ENCODE data around the gene TRIM40. TPM values are rescaled to one million over a fixed set of nuclear protein-coding genes. Genes with fewer than 3 reads are reported as not detected.

TRIM40 gene
- polyA plus RNA-seq, 2 of the 4 experiments (the other 2 are of a cell fraction): 0.05 TPM

DNA sequence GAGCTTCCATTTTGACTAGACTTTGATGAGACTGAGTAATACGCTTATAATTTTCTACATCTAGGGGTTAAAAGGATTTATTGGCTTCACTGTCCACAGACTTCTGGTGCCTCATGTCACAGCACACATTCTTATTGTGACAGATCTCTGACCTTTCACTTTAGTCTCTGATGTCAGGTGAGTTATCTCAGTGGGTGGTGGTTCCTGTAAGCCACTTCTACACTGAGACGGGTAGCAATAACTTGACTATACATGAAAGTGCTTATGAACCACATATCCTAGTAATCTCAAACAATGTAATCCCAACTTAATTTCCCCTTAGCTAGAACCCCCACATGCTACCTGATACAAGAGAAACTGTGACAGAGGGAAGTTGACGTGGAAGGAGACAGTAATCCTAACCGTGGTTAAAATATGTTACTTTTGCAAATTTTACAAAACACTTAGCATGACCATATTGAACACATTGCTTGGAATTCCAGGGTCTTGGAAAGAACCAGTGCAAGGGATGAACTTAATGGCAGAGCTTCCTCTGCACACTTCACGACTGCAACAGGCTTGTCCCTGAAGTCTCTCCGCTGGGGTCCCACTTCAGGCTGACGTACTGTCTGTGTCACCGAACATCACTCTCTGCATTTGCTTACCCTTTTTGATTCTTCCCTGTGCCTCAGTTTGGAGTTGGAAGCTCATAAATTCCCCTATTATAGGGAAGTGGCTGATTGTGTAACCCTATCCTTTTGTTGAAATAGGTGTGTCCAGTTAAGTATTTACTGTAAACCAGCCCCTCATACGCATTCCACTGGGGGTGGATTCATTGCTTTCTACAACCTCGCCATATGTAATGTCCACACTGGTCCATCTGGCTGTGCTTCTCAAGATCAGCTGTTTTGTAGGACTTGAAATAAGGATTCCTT, 6.4 kb upstream of the TRIM40 start:
- WGBS (ENCODE audit: missing lambda C conversion rate): 71% methylated on average over 10 of the region's 10 CpGs
- FAIRE-seq: no peak
- Histone ChIP-seq H3K9me3 (no peaks in the 10 kb centered on the region), H3K27ac (no peak overlapping the region), H3K4me1 (peaks cover 20% of the 10 kb centered on the region), H3K4me2 (peak overlapping the region; percentile 82), H3K4me3 (no peak overlapping the region)
- no peak for ATAC-seq
- TF ChIP-seq RARB (CRISPR knock-in tag; IDR thresholded peaks at IDR 0.05) (no peak), SREBF2 (IDR thresholded peaks at IDR 0.05) (no peak), GATA3 (IDR thresholded peaks at IDR 0.05; ENCODE audit: borderline replicate concordance) (no peak), SMC3 (IDR thresholded peaks at IDR 0.05) (no peak), CBX8 (IDR thresholded peaks at IDR 0.05) (no peak)
- TF ChIP-seq, protein P1, sequence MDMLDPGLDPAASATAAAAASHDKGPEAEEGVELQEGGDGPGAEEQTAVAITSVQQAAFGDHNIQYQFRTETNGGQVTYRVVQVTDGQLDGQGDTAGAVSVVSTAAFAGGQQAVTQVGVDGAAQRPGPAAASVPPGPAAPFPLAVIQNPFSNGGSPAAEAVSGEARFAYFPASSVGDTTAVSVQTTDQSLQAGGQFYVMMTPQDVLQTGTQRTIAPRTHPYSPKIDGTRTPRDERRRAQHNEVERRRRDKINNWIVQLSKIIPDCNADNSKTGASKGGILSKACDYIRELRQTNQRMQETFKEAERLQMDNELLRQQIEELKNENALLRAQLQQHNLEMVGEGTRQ (IDR thresholded peaks at IDR 0.05): no peak
- TF ChIP-seq, protein P2, sequence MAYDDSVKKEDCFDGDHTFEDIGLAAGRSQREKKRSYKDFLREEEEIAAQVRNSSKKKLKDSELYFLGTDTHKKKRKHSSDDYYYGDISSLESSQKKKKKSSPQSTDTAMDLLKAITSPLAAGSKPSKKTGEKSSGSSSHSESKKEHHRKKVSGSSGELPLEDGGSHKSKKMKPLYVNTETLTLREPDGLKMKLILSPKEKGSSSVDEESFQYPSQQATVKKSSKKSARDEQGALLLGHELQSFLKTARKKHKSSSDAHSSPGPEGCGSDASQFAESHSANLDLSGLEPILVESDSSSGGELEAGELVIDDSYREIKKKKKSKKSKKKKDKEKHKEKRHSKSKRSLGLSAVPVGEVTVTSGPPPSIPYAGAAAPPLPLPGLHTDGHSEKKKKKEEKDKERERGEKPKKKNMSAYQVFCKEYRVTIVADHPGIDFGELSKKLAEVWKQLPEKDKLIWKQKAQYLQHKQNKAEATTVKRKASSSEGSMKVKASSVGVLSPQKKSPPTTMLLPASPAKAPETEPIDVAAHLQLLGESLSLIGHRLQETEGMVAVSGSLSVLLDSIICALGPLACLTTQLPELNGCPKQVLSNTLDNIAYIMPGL (CRISPR knock-in tag; IDR thresholded peaks at IDR 0.05; ENCODE audit: borderline replicate concordance): no peak
- peak in 1 of 2 experiments; percentile 13 for DNase-seq (ENCODE audit: low read depth in 1 of 2, low spot score in 1 of 2)
- ChIA-PET POLR2A (no interaction called here), CTCF (interaction anchor here (1.5 to 17.3 kb wide), 8 partner anchors 10 to 281 kb away, joined by 3 to 353 read pairs (median 13); partner anchors contain the start of gene TRIM31)

DNA sequence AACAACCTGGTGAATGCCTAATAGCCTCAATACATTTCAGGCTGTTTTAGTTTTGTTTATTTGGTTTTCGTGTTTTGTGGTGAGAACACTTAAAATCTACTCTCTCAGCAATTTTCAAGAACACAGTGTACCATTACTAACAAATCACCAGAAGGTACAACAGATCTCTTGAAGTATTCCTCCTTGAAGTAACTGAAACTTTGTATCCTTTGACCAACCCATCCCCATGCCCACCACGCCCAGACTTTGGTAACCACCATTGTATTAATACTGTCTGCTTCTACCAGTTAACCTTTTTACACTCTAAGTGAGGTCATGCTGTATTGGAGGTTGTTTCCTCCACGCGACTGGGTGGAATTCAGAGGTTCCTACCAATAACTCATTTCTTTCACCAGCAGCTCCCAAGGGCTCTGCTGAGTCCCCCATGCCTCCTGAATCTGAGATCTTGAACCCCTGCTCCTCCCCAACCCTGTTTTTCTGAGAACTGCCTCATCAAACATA, 5.7 kb upstream of the TRIM40 start:
- Histone ChIP-seq H3K4me2 (peak overlapping the region; percentile 82), H3K4me1 (peaks cover 20% of the 10 kb centered on the region), H3K27ac (peak overlapping the region in 1 of 2 experiments; percentile 70; a peak in 3 of 6 replicates), H3K9me3 (no peaks in the 10 kb centered on the region), H3K4me3 (no peak overlapping the region)
- POLR2A ChIA-PET: interaction anchor here (1.2 kb wide), 1 partner anchor 27 kb away, joined by 5 read pairs; no protein-coding TSS in a partner anchor
- DNase-seq (ENCODE audit: low read depth in 1 of 2, low spot score in 1 of 2) (no peak), FAIRE-seq (no peak), ATAC-seq (no peak)
- TF ChIP-seq, protein P3, sequence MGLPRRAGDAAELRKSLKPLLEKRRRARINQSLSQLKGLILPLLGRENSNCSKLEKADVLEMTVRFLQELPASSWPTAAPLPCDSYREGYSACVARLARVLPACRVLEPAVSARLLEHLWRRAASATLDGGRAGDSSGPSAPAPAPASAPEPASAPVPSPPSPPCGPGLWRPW (IDR thresholded peaks at IDR 0.05): no peak
- TF ChIP-seq MAFK (IDR thresholded peaks at IDR 0.05; ENCODE audit: partially characterized antibody): peak; percentile 27
- CTCF ChIA-PET: interaction anchor here (0.7 to 17.3 kb wide), 26 partner anchors 8 to 480 kb away, joined by 3 to 353 read pairs (median 4); partner anchors contain the start of genes POLR1H, PPP1R11 and TRIM31
- 77% methylated on average over 4 of the region's 4 CpGs for WGBS (ENCODE audit: missing lambda C conversion rate)

DNA sequence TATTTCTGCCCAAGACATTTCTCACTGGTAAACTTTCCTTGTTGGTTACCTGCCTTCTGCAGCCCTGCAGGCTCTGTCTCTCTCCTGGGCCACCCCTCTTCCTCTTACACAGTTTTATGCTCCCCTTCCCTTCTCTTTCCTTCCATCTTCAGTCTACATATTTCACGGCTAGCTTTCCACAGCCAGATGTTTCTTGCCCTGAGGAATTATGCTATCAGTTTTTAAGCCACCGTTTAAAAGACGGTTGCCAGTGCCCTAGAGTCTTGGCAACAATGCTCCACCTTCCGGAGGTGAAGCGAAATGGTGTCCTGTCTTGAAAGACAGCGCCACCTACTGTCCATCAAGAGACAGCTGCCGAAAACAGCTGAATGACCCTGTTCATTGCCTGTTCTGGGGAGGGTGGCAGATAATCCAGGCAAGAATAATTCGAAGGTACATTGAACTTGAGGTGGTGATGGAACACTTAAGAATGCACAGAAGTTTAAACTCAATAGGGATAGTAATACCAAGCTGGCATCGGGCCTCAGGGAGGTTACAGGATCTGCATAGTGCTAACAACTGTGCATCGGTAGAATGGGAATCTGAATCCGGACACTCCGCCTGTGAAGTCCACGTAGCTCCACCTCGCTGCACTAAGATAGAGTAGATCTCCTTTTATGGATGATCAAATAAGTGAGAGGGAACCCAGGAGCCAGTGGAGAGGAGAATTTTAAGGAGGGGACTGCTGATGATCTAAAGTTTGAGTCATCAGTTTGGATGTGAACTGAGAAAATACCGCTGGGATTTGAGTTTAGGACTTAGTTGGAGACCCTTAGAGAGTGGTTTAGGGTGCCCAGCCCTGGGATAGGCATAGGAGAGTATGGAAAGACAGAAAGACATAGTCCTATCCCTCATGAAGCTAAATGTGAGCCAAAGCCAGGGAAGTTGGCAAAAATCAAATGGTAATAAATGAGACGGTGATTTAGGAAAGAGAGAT, 4.8 kb upstream of the TRIM40 start:
- Histone ChIP-seq H3K9me3 (no peaks in the 10 kb centered on the region), H3K4me2 (peak overlapping the region; percentile 82), H3K27ac (peak overlapping the region; percentile 44 to 70; a peak in 4 of 6 replicates), H3K4me1 (peaks cover 26% of the 10 kb centered on the region), H3K4me3 (no peak overlapping the region)
- peak; percentile 82 to 84 for DNase-seq (ENCODE audit: low read depth in 1 of 2, low spot score in 1 of 2)
- ChIA-PET POLR2A (interaction anchor here (0.6 to 1.2 kb wide), 3 partner anchors 28 to 89 kb away, joined by 3 to 5 read pairs (median 3); no protein-coding TSS in a partner anchor), CTCF (interaction anchor here (0.7 to 17.3 kb wide), 37 partner anchors 8 to 481 kb away, joined by 3 to 353 read pairs (median 4); partner anchors contain the start of genes POLR1H, PPP1R11 and TRIM31)
- TF ChIP-seq, protein P1 (IDR thresholded peaks at IDR 0.05): no peak
- TF ChIP-seq ZNF302 (CRISPR knock-in tag; IDR thresholded peaks at IDR 0.05) (no peak), FOSB (CRISPR knock-in tag; IDR thresholded peaks at IDR 0.05) (no peak), RAD21 (conservative IDR thresholded peaks at IDR 0.05 in 1 of 2, IDR thresholded peaks at IDR 0.05 in 1 of 2) (peak; percentile 81 to 86), RCOR1 (IDR thresholded peaks at IDR 0.05; ENCODE audit: low read depth, low read length) (no peak), SMC3 (IDR thresholded peaks at IDR 0.05) (peak; percentile 89), POLR2AphosphoS2 (conservative IDR thresholded peaks at IDR 0.05; ENCODE audit: low read length) (no peak), ZC3H11A (IDR thresholded peaks at IDR 0.05) (no peak), EHF (CRISPR knock-in tag; IDR thresholded peaks at IDR 0.05) (no peak), MYC (IDR thresholded peaks at IDR 0.05; ENCODE audit: borderline replicate concordance, low read length) (no peak), TFCP2L1 (CRISPR knock-in tag; IDR thresholded peaks at IDR 0.05) (no peak)
- TF ChIP-seq, protein P4, sequence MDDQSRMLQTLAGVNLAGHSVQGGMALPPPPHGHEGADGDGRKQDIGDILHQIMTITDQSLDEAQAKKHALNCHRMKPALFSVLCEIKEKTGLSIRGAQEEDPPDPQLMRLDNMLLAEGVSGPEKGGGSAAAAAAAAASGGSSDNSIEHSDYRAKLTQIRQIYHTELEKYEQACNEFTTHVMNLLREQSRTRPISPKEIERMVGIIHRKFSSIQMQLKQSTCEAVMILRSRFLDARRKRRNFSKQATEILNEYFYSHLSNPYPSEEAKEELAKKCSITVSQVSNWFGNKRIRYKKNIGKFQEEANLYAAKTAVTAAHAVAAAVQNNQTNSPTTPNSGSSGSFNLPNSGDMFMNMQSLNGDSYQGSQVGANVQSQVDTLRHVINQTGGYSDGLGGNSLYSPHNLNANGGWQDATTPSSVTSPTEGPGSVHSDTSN (IDR thresholded peaks at IDR 0.05): no peak
- TF ChIP-seq, protein P5, sequence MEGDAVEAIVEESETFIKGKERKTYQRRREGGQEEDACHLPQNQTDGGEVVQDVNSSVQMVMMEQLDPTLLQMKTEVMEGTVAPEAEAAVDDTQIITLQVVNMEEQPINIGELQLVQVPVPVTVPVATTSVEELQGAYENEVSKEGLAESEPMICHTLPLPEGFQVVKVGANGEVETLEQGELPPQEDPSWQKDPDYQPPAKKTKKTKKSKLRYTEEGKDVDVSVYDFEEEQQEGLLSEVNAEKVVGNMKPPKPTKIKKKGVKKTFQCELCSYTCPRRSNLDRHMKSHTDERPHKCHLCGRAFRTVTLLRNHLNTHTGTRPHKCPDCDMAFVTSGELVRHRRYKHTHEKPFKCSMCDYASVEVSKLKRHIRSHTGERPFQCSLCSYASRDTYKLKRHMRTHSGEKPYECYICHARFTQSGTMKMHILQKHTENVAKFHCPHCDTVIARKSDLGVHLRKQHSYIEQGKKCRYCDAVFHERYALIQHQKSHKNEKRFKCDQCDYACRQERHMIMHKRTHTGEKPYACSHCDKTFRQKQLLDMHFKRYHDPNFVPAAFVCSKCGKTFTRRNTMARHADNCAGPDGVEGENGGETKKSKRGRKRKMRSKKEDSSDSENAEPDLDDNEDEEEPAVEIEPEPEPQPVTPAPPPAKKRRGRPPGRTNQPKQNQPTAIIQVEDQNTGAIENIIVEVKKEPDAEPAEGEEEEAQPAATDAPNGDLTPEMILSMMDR (IDR thresholded peaks at IDR 0.05): peak; percentile 95
- peak; percentile 86 to 97 for ATAC-seq
- FAIRE-seq: no peak
- WGBS (ENCODE audit: missing lambda C conversion rate): 30% methylated on average over 15 of the region's 16 CpGs

Data from A549 (cell line).